ENCODE results near the gene RNF150.

- TF ChIP-seq CTCF (tag by site-specific recombination; IDR thresholded peaks at IDR 0.05) (no peak), ZNF274 (IDR thresholded peaks at IDR 0.05; ENCODE audit: low read length) (no peak), ZNF274 (tag by site-specific recombination; IDR thresholded peaks at IDR 0.05; ENCODE audit: borderline replicate concordance) (no peak), ZNF747 (tag by site-specific recombination; IDR thresholded peaks at IDR 0.05) (no peak), SALL2 (tag by site-specific recombination; IDR thresholded peaks at IDR 0.05; ENCODE audit: borderline replicate concordance) (no peak), ZBTB6 (tag by site-specific recombination; IDR thresholded peaks at IDR 0.05) (no peak), ZNF654 (tag by site-specific recombination; IDR thresholded peaks at IDR 0.05; ENCODE audit: low read depth) (no peak), PRDM10 (tag by site-specific recombination; IDR thresholded peaks at IDR 0.05) (no peak), PRDM4 (tag by site-specific recombination; IDR thresholded peaks at IDR 0.05) (no peak), ATF2 (tag by site-specific recombination; IDR thresholded peaks at IDR 0.05; ENCODE audit: low read depth) (no peak), ZNF768 (tag by site-specific recombination; IDR thresholded peaks at IDR 0.05) (no peak), ZNF473 (tag by site-specific recombination; IDR thresholded peaks at IDR 0.05) (no peak)
Measured at GRCh38 chr4:141019768-141020167, 113.5 kb downstream of the RNF150 start.
